Thyroid gland (tissue), 4 donors: Measurements from ENCODE around the gene PNMA6E.

Source experiments
- POLR2A ChIP-seq, 2 donors: fragments of 450-650 bp; IDR thresholded peaks; one replicate each; pipeline ENCODE4 v1.6.1; 2017; ENCODE audit warnings: antibody characterized with exemption in 2 of 2, mild to moderate bottlenecking in 2 of 2, moderate library complexity in 1 of 2
- TF ChIP-seq, protein P1 (sequence below), 6 experiments: fragments of 200-600 bp in 3 of 6; fragments of 450-650 bp in 3 of 6; sonication (generic) in 3 of 6; IDR thresholded peaks; one replicate each; pipeline ENCODE4 v1.5.1; 2016 to 2019; ENCODE audit warnings: antibody characterized with exemption in 6 of 6, mild to moderate bottlenecking in 2 of 6, inconsistent platforms in 1 of 6, moderate library complexity in 1 of 6

DNA sequence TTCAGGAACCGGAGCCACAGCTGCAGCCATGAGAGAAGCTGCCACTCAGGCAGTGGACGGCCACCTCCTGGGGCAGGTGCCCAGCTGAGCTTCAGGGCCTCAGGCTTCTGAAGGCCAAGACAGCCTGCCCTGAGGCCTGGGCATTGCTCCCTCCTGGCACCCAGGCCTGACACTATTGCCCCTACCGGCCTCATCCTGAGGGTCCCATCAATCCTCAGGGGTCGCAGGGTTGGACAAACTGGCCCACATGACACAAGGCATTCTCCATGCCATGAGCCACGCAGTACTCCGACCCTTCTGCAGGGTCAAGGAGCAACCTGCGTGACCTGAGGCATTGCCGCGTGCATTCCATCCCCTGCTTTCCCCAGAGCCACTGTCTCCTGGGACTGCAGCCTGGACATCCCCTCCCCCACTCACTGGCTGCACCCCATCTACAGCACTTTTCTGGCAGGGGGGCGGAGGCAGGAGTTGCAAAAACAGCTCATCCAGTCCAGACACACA lies 7.1 kb upstream of the PNMA6E start:
- TF ChIP-seq, protein P1, sequence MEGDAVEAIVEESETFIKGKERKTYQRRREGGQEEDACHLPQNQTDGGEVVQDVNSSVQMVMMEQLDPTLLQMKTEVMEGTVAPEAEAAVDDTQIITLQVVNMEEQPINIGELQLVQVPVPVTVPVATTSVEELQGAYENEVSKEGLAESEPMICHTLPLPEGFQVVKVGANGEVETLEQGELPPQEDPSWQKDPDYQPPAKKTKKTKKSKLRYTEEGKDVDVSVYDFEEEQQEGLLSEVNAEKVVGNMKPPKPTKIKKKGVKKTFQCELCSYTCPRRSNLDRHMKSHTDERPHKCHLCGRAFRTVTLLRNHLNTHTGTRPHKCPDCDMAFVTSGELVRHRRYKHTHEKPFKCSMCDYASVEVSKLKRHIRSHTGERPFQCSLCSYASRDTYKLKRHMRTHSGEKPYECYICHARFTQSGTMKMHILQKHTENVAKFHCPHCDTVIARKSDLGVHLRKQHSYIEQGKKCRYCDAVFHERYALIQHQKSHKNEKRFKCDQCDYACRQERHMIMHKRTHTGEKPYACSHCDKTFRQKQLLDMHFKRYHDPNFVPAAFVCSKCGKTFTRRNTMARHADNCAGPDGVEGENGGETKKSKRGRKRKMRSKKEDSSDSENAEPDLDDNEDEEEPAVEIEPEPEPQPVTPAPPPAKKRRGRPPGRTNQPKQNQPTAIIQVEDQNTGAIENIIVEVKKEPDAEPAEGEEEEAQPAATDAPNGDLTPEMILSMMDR (IDR thresholded peaks at IDR 0.05), result no peak
- no peak for TF ChIP-seq POLR2A (IDR thresholded peaks at IDR 0.05)
